ENCODE results near the gene TEX9. TPM values are rescaled to one million over a fixed set of nuclear protein-coding genes. Genes with fewer than 3 reads are reported as not detected.
"Not testable (repeated sequence)": the region's sequence is repeated elsewhere in the genome, so short reads cannot be mapped to it uniquely, and the experiment has no call there.

Gene TEX9
- total RNA-seq, 2 experiments from 2014 or later = 1.1 to 1.4 TPM

GRCh38 chr15:56371495-56372147 lies 6.4 kb downstream of the TEX9 start:
- Mint-ChIP-seq H3K9me3 (no peaks in the 10 kb centered on the region), H3K27ac (no peak overlapping the region), H3K27me3 (ENCODE audit: low read depth) (peaks cover 28% of the 10 kb centered on the region), H3K4me3 (no peak overlapping the region), H3K36me3 (ENCODE audit: low read depth) (no peaks in the 10 kb centered on the region), H3K4me1 (ENCODE audit: low read depth) (peaks cover 9% of the 10 kb centered on the region)
- intact Hi-C loops (cut with micrococcal nuclease) = loop anchor here (10.0 kb wide), 1 partner anchor 393 kb away; no protein-coding TSS in a partner anchor
- no peak for DNase-seq
- CTCF ChIA-PET = no interaction called here

DNA sequence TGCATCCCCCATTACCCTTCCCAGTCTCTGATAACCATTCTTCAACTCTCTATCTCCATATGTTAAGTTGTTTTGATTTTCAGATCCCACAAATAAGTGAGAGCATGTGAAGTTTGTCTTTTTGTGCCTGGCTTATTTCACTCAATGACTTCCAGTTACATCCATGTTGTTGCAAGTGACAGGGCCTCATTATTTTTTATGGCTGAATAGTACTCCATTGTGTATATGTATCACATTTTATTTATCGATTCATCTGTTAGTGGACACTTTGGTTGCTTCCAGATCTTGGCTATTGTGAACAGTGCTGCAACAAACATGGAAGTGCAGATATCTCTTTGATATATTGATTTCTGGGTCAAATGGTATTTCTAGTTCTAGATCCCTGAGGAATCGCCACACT lies 9.5 kb downstream of the TEX9 start:
- H3K4me1 Mint-ChIP-seq (ENCODE audit: low read depth); H3K27ac Mint-ChIP-seq; CTCF ChIA-PET; DNase-seq; H3K36me3 Mint-ChIP-seq (ENCODE audit: low read depth); H3K4me3 Mint-ChIP-seq: not testable (repeated sequence)
- intact Hi-C loops (cut with micrococcal nuclease) = loop anchor here (10.0 kb wide), 1 partner anchor 390 kb away; no protein-coding TSS in a partner anchor
- Mint-ChIP-seq H3K9me3 (peaks cover 12% of the 10 kb centered on the region), H3K27me3 (ENCODE audit: low read depth) (peaks cover 30% of the 10 kb centered on the region)

DNA sequence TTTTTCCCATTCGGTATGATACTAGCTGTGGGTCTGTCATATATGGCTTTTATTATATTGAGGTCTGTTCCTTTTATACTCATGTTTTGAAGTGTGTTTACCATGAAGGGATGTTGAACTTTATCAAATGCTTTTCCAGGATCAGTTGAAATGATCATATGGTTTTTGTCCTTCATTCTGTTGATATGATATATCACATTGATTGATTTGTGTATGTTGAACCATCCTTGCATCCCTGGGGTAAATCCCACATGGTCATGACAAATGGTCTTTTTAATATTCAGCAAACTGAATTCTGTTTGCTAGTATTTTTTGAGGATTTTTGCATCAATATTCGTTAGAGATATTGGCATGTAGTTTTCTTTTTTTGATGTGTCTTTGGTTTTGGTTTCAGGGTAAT lies 12.6 kb downstream of the TEX9 start:
- DNase-seq; H3K27ac Mint-ChIP-seq; CTCF ChIA-PET; H3K36me3 Mint-ChIP-seq (ENCODE audit: low read depth); H3K4me3 Mint-ChIP-seq; H3K4me1 Mint-ChIP-seq (ENCODE audit: low read depth): not testable (repeated sequence)
- intact Hi-C loops (cut with micrococcal nuclease) = loop anchor here (2.0 to 10.0 kb wide), 2 partner anchors 21 to 387 kb away; no protein-coding TSS in a partner anchor
- peaks cover 14% of the 10 kb centered on the region for H3K9me3 Mint-ChIP-seq
- H3K27me3 Mint-ChIP-seq (ENCODE audit: low read depth) = peaks cover 22% of the 10 kb centered on the region

DNA sequence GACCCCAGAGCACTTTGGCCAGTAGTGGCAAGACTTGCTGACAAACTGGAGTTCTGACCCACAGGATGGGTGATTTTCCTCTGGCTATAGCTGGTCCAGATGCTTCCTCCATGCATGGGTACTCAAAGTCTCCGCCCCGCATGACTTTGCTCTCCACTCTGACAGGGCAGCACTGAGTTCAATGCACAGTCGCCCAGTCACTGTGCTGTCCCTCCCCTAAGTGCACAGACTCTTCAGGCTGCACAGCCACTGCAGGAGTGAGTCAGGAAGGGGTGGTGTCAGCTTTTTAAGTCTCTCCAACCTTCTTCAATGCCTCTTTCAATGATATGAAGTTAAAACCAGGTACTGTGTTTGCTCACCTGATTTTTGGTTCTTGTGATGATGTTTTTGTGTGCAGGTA lies 17.8 kb downstream of the TEX9 start:
- DNase-seq = no peak
- Mint-ChIP-seq H3K36me3 (ENCODE audit: low read depth) (peaks cover 2% of the 10 kb centered on the region), H3K27ac (no peak overlapping the region), H3K4me1 (ENCODE audit: low read depth) (no peaks in the 10 kb centered on the region), H3K27me3 (ENCODE audit: low read depth) (peaks cover 5% of the 10 kb centered on the region), H3K9me3 (peaks cover 12% of the 10 kb centered on the region), H3K4me3 (no peak overlapping the region)
- intact Hi-C loops (cut with micrococcal nuclease) = no loop called here
- CTCF ChIA-PET = no interaction called here

DNA sequence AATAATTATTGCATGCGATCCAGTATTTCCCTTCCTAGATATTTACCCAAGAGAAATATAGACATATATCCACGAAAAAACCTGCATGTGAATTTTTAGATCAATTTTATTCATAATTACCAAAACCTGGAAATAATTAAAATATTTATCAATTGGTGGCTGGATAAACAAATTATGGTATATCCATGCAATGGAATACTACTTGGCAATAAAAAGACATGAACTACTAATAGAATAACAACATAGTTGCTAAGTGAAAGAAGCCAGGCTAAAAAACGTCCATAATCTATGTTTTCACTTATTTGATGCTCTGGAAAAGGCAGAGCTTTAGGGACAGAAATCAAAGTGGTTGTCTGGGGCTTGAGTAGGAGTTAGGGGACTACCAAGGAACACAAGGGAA lies 20.7 kb downstream of the TEX9 start:
- H3K27ac Mint-ChIP-seq = no peak overlapping the region
- peaks cover 3% of the 10 kb centered on the region for H3K4me1 Mint-ChIP-seq (ENCODE audit: low read depth)
- H3K27me3 Mint-ChIP-seq (ENCODE audit: low read depth) = peaks cover 2% of the 10 kb centered on the region
- CTCF ChIA-PET = interaction anchor here (0.5 kb wide), 1 partner anchor 545 kb away, joined by 4 read pairs; no protein-coding TSS in a partner anchor
- H3K9me3 Mint-ChIP-seq = peaks cover 2% of the 10 kb centered on the region
- H3K36me3 Mint-ChIP-seq (ENCODE audit: low read depth) = no peaks in the 10 kb centered on the region
- intact Hi-C loops (cut with micrococcal nuclease) = no loop called here
- no peak for DNase-seq
- no peak overlapping the region for H3K4me3 Mint-ChIP-seq

GRCh38 chr15:56390739-56391267 lies 25.6 kb downstream of the TEX9 start:
- Mint-ChIP-seq H3K9me3 (no peaks in the 10 kb centered on the region), H3K27ac (no peak overlapping the region), H3K4me3 (no peak overlapping the region), H3K4me1 (ENCODE audit: low read depth) (peaks cover 3% of the 10 kb centered on the region), H3K36me3 (ENCODE audit: low read depth) (no peaks in the 10 kb centered on the region), H3K27me3 (ENCODE audit: low read depth) (peaks cover 2% of the 10 kb centered on the region)
- intact Hi-C loops (cut with micrococcal nuclease) = no loop called here
- CTCF ChIA-PET = no interaction called here
- DNase-seq = no peak

GRCh38 chr15:56393277-56393676 lies 28.1 kb downstream of the TEX9 start:
- H3K4me1 Mint-ChIP-seq (ENCODE audit: low read depth) = peaks cover 3% of the 10 kb centered on the region
- CTCF ChIA-PET = no interaction called here
- H3K9me3 Mint-ChIP-seq = no peaks in the 10 kb centered on the region
- no peak overlapping the region for H3K4me3 Mint-ChIP-seq
- DNase-seq = no peak
- no peak overlapping the region for H3K27ac Mint-ChIP-seq
- peaks cover 2% of the 10 kb centered on the region for H3K27me3 Mint-ChIP-seq (ENCODE audit: low read depth)
- no peaks in the 10 kb centered on the region for H3K36me3 Mint-ChIP-seq (ENCODE audit: low read depth)
- intact Hi-C loops (cut with micrococcal nuclease) = no loop called here

DNA sequence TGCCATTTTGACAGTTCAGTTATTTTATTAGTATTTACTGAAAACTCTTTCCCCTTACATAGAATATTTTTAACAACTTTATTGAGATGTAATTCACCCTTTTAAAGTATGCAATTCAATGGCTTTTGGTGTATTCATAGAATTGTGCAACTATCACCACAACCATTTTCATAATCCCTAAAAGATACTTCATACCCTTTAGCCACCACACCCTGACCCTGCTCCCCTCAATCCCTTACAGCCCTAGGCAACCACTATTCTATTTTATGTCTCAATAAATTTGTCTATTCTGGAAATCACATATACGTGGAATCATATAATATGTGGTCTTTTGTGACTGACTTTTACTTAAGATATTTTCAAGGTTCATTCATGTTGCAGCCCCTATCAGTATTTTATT lies 29.7 kb downstream of the TEX9 start:
- H3K9me3 Mint-ChIP-seq = no peaks in the 10 kb centered on the region
- peaks cover 3% of the 10 kb centered on the region for H3K4me1 Mint-ChIP-seq (ENCODE audit: low read depth)
- H3K27me3 Mint-ChIP-seq (ENCODE audit: low read depth) = peaks cover 2% of the 10 kb centered on the region
- DNase-seq = no peak
- intact Hi-C loops (cut with micrococcal nuclease) = no loop called here
- no peaks in the 10 kb centered on the region for H3K36me3 Mint-ChIP-seq (ENCODE audit: low read depth)
- H3K4me3 Mint-ChIP-seq = no peak overlapping the region
- CTCF ChIA-PET = no interaction called here
- no peak overlapping the region for H3K27ac Mint-ChIP-seq

DNA sequence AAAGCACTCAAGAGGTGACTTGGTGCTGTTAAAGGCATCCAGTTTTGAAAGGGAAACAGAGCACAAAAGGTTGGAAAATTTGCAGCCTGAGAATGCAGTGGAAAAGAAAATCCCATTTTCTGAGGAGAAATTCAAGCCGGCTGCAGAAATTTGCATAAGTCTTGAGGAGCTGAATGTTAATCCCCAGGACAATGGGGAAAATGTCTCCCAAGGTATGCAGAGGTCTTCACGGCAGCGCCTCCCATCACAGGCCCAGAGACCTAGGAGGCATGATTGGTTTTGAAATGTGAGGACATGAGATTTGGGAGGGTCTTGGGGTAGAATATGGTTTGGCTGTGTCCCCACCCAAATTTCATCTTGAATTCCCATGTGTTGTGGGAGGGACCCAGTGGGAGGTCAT lies 32.1 kb downstream of the TEX9 start:
- H3K36me3 Mint-ChIP-seq (ENCODE audit: low read depth); DNase-seq; intact Hi-C loops (cut with micrococcal nuclease); H3K4me3 Mint-ChIP-seq; CTCF ChIA-PET; H3K9me3 Mint-ChIP-seq; H3K4me1 Mint-ChIP-seq (ENCODE audit: low read depth); H3K27ac Mint-ChIP-seq: not testable (repeated sequence)
- H3K27me3 Mint-ChIP-seq (ENCODE audit: low read depth) = peaks cover 15% of the 10 kb centered on the region

- H3K4me1 Mint-ChIP-seq (ENCODE audit: low read depth) = not testable (repeated sequence)
Observed at GRCh38 chr15:56399209-56399608, 34.0 kb downstream of the TEX9 start.

GRCh38 chr15:56410721-56411120 lies 45.5 kb downstream of the TEX9 start:
- H3K9me3 Mint-ChIP-seq = no peaks in the 10 kb centered on the region
- DNase-seq = no peak
- H3K27me3 Mint-ChIP-seq (ENCODE audit: low read depth) = peaks cover 2% of the 10 kb centered on the region
- no peaks in the 10 kb centered on the region for H3K36me3 Mint-ChIP-seq (ENCODE audit: low read depth)
- no peak overlapping the region for H3K27ac Mint-ChIP-seq
- no peak overlapping the region for H3K4me3 Mint-ChIP-seq
- H3K4me1 Mint-ChIP-seq (ENCODE audit: low read depth) = no peaks in the 10 kb centered on the region
- CTCF ChIA-PET = no interaction called here
- intact Hi-C loops (cut with micrococcal nuclease) = no loop called here

More at GRCh38 chr15:56399209-56399608, 34.0 kb downstream of the TEX9 start:
- H3K27ac Mint-ChIP-seq; intact Hi-C loops (cut with micrococcal nuclease); DNase-seq; H3K36me3 Mint-ChIP-seq (ENCODE audit: low read depth); H3K4me3 Mint-ChIP-seq: not testable (repeated sequence)
- peaks cover 12% of the 10 kb centered on the region for H3K9me3 Mint-ChIP-seq
- peaks cover 18% of the 10 kb centered on the region for H3K27me3 Mint-ChIP-seq (ENCODE audit: low read depth)
- CTCF ChIA-PET = interaction anchor here (0.9 kb wide), 1 partner anchor 30 kb away, joined by 3 read pairs; no protein-coding TSS in a partner anchor

DNA sequence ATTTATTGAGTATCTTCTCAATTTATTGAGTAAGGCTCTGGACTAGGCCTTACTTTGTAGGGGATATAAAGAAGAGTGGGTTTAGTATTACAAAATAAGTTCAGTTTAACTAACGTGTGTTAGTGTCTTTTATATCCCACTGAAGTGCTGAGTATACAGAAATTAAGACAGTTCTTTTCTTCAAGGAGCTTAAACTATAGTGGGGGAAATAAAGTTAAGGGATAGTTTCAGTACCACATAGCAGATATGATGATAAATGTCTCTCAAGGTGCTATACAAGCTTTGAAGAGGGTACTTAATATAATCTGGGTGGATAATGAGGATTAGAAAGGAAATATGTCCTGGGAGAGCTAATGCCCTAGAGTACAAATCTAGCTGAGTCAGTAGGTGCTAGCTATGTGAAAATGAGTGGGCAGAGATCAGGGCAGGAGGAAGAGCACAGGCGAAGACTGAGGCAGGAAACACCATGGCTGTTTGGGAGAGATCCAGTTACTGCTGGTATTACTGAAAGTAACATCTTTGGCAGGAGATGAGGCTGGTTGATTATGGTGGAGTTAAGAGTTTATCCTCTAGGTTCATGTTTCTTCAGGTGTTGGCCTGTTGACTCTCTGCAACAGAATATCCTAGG lies 46.0 kb downstream of the TEX9 start:
- Mint-ChIP-seq H3K9me3 (no peaks in the 10 kb centered on the region), H3K27me3 (ENCODE audit: low read depth) (peaks cover 2% of the 10 kb centered on the region), H3K36me3 (ENCODE audit: low read depth) (no peaks in the 10 kb centered on the region), H3K4me1 (ENCODE audit: low read depth) (no peaks in the 10 kb centered on the region), H3K27ac (no peak overlapping the region), H3K4me3 (no peak overlapping the region)
- DNase-seq = no peak
- intact Hi-C loops (cut with micrococcal nuclease) = no loop called here
- CTCF ChIA-PET = no interaction called here

All from activated naive CD4-positive, alpha-beta T cell treated with anti-CD3 and anti-CD28 coated beads for 36 hours (primary cell).